Measurements from ENCODE around the gene IL18.

- TF ChIP-seq REST (IDR thresholded peaks at IDR 0.05; ENCODE audit: borderline replicate concordance) (no peak), POLR2AphosphoS5 (IDR thresholded peaks at IDR 0.05) (no peak), CTCF (IDR thresholded peaks at IDR 0.05; ENCODE audit: poor library complexity, severe bottlenecking) (no peak), EZH2 (IDR thresholded peaks at IDR 0.05; ENCODE audit: borderline replicate concordance, insufficient read depth, low read length, poor library complexity, severe bottlenecking) (no peak), EP300 (conservative IDR thresholded peaks at IDR 0.05; ENCODE audit: poor library complexity, severe bottlenecking) (no peak), TAF1 (IDR thresholded peaks at IDR 0.05; ENCODE audit: low read depth) (no peak), SMC3 (conservative IDR thresholded peaks at IDR 0.05; ENCODE audit: poor library complexity) (no peak), RAD21 (conservative IDR thresholded peaks at IDR 0.05) (no peak)
These were observed 13.7 kb upstream of the IL18 start for GRCh38 chr11:112177589-112177988.
